Skeletal muscle cell (primary cell): ENCODE results near the gene EBP.

Source experiments
- DNase-seq: peaks from one replicate; pipeline ENCODE4 v3.0.0-alpha.2; 2010; ENCODE audit warnings: low read depth
- H3K4me3 ChIP-seq: 2 replicates; pipeline ENCODE4 v1.5.1; 2011; ENCODE audit warnings: low read depth, mild to moderate bottlenecking, control low read depth, low read length, moderate library complexity

The EBP gene

DNA sequence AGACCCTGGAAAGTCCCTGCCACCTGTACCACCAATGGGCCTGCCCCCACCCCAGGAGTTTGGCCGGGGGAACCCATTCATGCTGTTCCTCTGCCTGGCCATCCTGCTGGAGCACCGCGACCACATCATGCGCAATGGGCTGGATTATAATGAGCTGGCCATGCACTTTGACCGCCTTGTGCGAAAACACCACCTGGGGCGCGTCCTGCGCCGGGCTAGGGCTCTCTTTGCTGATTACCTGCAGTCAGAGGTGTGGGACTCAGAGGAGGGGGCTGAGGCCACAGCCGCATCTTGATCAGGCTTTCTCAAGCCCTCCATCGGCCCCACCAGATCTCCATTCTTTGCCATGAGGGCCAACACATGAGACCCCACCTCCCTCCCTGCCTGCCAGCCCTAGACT is 39.1 kb downstream of the EBP start:
- no peak overlapping the region for H3K4me3 ChIP-seq
- DNase-seq, result no peak

DNA sequence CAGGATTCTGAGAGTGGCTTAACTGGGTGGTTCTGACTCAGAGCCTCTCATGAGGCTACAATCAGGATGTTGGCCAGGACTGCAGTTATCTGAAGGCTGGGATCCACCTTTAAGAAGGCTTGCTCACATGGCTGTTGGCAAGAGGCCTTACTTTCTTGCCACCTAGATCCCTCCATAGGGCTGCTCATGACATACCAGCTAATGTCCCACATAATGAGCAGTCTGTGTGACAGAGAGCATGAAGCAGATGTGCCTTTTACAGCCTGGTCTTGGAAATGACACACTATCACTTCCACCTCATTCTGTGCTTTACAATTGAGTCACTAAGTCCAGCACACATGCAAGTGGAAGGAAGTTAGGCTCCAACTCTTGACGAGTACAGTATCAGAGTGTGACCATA is 48.4 kb downstream of the EBP start:
- DNase-seq, result no peak
- H3K4me3 ChIP-seq, result no peak overlapping the region

DNA sequence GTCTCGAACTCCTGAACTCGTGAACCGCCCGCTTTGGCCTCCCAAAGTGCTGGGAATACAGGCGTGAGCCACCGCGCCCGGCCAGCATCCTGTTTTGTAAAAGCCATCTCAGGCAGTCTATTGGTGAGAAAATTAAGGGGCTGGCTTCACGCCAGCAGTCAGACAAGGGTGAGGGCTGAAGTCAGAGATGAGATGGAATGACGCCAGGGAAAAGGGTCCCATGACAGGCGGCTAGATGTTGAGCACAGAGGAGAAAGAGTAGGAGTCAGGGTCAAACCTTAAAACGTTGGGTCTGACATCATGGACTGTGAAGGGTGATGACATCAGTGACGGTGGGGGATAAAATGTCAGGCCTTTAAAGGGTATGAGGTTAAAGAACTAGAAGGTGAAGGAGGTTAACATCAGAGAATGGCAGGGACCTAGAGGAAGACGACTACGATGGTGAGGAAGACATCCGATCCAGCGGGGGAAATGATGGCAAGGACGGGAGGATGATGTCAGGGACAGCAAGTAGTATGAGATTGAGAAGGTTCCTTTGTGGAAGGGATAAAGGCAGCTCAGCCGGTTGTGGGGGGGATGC is 52.2 kb downstream of the EBP start:
- no peak for DNase-seq
- H3K4me3 ChIP-seq, result peak overlapping the region; percentile 74

DNA sequence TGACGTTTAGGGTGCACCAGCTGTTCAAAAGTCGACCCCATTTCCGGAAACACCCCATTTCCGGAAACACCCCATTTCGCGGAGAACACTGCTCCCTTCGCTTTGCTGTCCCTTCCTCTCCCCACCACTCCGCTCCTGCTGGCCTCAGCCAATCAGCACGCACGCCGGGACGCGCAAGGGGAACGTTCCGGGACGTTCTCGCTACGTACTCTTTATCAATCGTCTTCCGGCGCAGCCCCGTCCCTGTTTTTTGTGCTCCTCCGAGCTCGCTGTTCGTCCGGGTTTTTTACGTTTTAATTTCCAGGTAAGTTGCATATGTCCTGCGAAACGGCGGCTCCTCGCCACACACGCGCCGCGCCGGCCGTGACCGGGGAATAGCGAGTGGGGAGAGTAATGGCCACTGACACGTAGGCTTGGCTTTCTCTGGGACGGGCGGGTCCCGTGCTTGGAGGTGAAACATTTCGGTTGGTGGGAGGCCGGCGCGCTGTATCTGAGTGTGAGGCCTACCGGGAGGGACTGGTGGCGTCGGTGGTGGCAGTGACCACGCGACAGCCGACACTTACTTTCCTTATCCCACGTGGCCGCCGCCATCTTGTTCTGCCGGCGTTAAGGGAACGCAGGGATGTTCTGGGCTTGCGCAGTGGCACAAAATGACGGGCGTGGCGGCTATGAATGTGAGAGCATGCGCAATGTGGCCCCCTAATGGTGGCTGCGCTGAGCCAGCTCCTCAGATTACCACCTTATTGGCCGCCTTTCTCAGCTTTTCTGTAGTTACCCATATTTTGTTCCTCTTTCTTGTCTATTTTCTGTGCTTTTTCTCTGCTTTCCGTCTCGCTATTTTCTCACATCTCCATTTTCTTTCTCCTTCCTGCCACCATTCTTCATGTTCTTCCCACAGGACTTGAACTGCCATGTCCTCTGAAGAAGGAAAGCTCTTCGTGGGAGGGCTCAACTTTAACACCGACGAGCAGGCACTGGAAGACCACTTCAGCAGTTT is 53.0 kb downstream of the EBP start, which contains the start of gene RBM3:
Gene RBM3 (plus strand): TSS at position 215 of the 997 bp plus-strand sequence. CDS start 697 bp downstream, at position 912.
- DNase-seq, result peak; percentile 72
- H3K4me3 ChIP-seq, result peak within 1 kb of the TSS; percentile 74

DNA sequence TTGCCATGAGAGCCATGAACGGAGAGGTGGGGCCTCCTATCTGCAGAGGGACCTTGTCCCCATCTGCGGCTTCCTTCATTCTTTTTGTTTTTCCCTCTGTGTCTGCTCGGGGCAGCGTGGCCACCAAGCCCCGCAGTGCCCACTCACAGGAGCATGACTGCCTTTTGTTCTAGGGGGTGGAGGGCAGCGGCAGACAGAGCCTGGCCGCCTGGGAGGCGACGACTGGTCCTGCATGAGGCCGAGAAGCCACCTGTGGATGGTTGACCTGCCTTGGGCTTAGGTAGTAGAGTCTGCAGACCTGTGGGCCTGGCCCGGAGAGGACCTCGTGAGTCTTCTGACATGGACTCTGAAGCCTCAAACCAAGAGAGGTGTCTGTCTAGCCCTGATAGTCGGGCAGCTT is 54.0 kb downstream of the EBP start:
- peak overlapping the region; percentile 74 for H3K4me3 ChIP-seq
- no peak for DNase-seq

DNA sequence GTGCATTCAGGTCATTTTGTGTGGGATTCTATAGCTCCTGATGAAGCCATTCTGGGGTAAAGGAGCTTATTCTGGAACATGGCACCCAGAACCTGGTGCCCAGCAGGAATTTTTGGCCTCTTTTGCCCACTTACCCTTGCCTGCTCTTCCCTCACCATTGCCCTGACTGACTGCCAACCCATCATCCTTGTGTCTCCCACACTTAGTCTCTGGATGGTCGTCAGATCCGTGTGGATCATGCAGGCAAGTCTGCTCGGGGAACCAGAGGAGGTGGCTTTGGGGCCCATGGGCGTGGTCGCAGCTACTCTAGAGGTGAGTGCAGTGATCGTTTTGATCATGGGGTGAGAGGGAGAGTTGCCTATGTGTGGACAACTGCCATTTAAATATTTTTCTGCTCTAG is 54.5 kb downstream of the EBP start:
- peak overlapping the region; percentile 74 for H3K4me3 ChIP-seq
- DNase-seq, result no peak
